Colonic mucosa (tissue), 4 donors: ENCODE results near the gene SLC2A11. TPM values are rescaled to one million over a fixed set of nuclear protein-coding genes. Genes with fewer than 3 reads are reported as not detected.

Experiments used
- DNase-seq: peaks from one replicate; pipeline ENCODE4 v3.0.0-alpha.2; 2020
- H3K27ac ChIP-seq: fragments of 200-600 bp; one replicate; pipeline ENCODE4 v1.8.0; 2021
- H3K27me3 ChIP-seq: fragments of 200-600 bp; one replicate; pipeline ENCODE4 v1.8.0; 2021
- H3K36me3 ChIP-seq: fragments of 200-600 bp; one replicate; pipeline ENCODE4 v1.8.0; 2021
- H3K4me1 ChIP-seq: fragments of 200-600 bp; one replicate; pipeline ENCODE4 v1.8.0; 2021; ENCODE audit warnings: mild to moderate bottlenecking
- H3K4me3 ChIP-seq: fragments of 200-600 bp; one replicate; pipeline ENCODE4 v1.8.0; 2021
- H3K9ac ChIP-seq, 2 donors: one replicate each; pipeline ENCODE4 v1.7.0; 2013; ENCODE audit warnings: control low read depth in 2 of 2, low read depth in 2 of 2, low read length in 2 of 2
- H3K9me3 ChIP-seq: fragments of 200-600 bp; one replicate; pipeline ENCODE4 v1.8.0; 2021
- intact Hi-C: fragments of 100-400 bp; cut with DNase I; formaldehyde crosslinking; loops from one replicate; pipeline ENCODE4 v1.14.1; 2022
- total RNA-seq, 2 donors: library from RNA; stranded (reverse); fragmentation: NEBNext Ultra II Directional in 1 of 2; extraction: Animal tissue kit (Norgen Biotek cat#: 25700) in 1 of 2; gene quantifications; one replicate each; pipeline ENCODE4 v1.2.1, GENCODE V29; 2021
- TF ChIP-seq, protein P1 (sequence below): fragments of 200-600 bp; IDR thresholded peaks from one replicate; pipeline ENCODE4 v1.8.0; 2022; ENCODE audit warnings: antibody characterized with exemption, mild to moderate bottlenecking
- donor health status: healthy.
- donor health status: DM: no; HTN: no; CAD: no.
- donor health status: DM: no; HTN: no; CAD: no.

The SLC2A11 gene
- total RNA-seq, 2 donors from 2014 or later, result 8.3 to 9.6 TPM

DNA sequence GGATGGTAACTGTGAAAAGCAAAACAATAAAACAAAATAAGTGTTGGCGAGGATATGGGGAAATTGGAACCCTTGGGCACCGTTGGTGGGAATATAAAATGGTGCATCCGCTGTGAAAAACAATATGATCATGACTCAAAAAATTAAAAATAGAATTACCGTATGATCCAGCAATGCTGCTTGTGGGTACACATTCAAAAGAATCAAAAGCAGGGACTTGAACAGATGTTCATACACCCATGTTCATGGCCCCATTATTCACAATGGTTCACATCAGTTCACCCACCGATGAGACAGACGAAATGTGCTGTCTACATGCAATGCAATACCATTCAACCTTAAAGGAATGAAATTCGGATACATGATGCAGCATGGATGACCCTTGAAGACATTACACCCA, 17.6 kb upstream of the SLC2A11 start:
- Histone ChIP-seq H3K4me3 (no peak overlapping the region), H3K9ac (no peak overlapping the region), H3K27me3 (no peaks in the 10 kb centered on the region), H3K9me3 (no peaks in the 10 kb centered on the region), H3K36me3 (no peaks in the 10 kb centered on the region), H3K27ac (no peak overlapping the region), H3K4me1 (no peaks in the 10 kb centered on the region)
- DNase-seq, result no peak
- TF ChIP-seq, protein P1, sequence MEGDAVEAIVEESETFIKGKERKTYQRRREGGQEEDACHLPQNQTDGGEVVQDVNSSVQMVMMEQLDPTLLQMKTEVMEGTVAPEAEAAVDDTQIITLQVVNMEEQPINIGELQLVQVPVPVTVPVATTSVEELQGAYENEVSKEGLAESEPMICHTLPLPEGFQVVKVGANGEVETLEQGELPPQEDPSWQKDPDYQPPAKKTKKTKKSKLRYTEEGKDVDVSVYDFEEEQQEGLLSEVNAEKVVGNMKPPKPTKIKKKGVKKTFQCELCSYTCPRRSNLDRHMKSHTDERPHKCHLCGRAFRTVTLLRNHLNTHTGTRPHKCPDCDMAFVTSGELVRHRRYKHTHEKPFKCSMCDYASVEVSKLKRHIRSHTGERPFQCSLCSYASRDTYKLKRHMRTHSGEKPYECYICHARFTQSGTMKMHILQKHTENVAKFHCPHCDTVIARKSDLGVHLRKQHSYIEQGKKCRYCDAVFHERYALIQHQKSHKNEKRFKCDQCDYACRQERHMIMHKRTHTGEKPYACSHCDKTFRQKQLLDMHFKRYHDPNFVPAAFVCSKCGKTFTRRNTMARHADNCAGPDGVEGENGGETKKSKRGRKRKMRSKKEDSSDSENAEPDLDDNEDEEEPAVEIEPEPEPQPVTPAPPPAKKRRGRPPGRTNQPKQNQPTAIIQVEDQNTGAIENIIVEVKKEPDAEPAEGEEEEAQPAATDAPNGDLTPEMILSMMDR, result no peak
- intact Hi-C loops, result no loop called here

DNA sequence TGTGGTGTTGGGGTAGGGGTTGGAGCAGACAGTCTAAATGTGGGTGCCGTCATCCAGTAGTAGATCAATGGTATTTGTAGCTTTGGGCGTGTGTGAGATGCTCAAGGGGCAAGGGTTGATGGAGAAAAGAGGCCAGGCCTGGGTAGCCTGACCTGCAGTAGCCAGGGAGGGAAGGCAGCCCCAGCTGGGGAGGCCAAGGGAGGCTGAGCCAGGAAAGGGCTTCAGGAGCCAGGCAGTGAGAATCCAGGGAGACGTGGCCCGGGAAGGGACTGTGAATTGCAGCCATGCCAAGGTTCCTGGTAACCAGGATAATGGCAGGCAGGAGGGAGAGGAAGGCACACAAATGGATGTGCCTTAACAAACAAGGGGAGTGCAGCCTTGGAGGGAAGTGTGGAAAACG, 16.4 kb upstream of the SLC2A11 start:
- TF ChIP-seq, protein P1, result no peak
- Histone ChIP-seq H3K36me3 (no peaks in the 10 kb centered on the region), H3K4me3 (no peak overlapping the region), H3K27ac (no peak overlapping the region), H3K4me1 (no peaks in the 10 kb centered on the region), H3K27me3 (no peaks in the 10 kb centered on the region), H3K9ac (no peak overlapping the region), H3K9me3 (no peaks in the 10 kb centered on the region)
- DNase-seq, result no peak
- intact Hi-C loops, result no loop called here

DNA sequence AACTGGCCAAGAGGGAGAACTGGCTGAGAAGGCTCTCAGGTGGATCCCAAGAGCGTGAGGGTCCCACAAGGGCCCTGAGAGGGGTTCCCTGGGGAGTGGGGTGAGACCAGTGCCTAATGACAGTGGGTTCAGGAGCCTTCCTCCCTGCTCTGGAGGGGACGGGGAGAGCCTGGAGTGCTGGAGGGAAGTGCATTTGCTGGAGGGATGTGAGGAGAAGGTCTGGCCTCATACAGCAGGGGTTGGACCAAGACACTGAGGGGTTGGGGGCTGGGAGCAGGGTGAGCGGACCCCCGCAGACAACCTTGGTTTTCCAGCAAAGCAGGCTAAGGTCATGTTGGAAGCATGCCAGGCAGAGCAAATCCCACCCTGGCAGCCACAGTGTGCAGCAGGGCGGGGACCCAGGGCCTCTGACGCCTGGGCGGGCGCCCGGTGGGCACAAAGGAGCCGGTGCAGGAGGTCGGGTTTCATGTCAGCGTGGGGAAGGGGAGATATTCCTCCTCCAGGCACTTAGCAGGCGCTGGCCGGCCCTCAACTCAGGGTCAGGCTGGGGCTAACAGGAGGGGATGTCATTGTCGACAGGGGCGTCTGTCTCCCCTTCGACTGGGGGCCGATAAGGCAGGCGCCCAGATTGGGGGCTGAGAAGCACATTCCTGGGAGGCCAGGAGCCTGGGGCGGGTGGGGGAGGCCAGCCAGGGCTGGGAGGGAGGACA, 15.8 kb upstream of the SLC2A11 start:
- DNase-seq, result no peak
- intact Hi-C loops, result no loop called here
- no peaks in the 10 kb centered on the region for H3K36me3 ChIP-seq

DNA sequence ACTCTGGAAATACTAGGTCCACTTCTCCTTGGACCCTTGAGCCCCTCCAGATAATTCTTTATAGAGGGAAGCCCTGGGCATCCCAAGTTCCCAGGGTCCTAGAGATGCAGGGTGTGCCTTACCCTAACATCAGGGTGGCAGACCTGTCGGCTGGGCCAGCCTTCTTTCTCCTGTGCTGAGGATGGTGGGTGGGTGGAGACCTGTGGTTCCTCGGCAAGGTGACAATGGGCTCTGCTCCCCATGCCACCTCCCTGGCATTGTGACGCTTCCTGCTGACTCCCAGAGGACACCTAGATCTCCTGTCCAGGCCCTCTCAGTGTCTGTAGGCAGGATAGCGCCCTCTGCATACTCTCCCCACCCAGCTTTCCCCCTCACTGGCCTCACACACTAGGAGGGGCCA, 15.1 kb upstream of the SLC2A11 start:
- Histone ChIP-seq H3K36me3 (no peaks in the 10 kb centered on the region), H3K27me3 (no peaks in the 10 kb centered on the region), H3K27ac (no peak overlapping the region), H3K4me1 (no peaks in the 10 kb centered on the region), H3K4me3 (no peak overlapping the region), H3K9ac (no peak overlapping the region), H3K9me3 (no peaks in the 10 kb centered on the region)
- no peak for DNase-seq
- intact Hi-C loops, result no loop called here
- TF ChIP-seq, protein P1, result no peak

More for the DNA sequence above, 15.8 kb upstream of the SLC2A11 start:
- Histone ChIP-seq H3K27ac (no peak overlapping the region), H3K4me3 (no peak overlapping the region), H3K27me3 (no peaks in the 10 kb centered on the region), H3K4me1 (no peaks in the 10 kb centered on the region), H3K9me3 (no peaks in the 10 kb centered on the region), H3K9ac (no peak overlapping the region)
- TF ChIP-seq, protein P1, result no peak

DNA sequence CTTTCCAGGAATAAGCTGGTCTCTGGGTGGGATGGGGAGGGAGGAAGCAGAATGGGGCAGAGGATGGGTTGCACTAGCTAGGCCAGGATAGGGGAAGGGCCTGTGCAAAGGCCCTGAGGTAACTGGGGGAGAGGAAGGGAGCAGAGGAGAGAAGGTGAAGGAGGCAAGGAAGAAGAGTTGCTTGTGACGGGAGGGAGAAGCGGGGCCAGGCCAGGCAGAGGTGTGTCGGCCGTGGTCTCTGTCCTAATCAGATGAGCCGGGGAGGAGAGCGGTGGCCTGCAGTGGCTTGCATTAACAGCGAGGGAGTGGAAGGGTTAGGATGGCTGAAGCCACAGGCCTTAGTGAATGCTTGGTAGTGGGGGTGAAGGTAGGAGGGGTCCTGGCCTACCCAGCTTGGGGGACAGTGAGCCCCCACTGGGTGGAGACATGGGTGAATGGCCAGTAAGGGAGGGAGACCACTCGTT, 12.9 kb upstream of the SLC2A11 start:
- no peak overlapping the region for H3K4me3 ChIP-seq
- intact Hi-C loops, result loop anchor here (5.0 kb wide), 2 partner anchors 77 to 302 kb away; partner anchors contain the start of gene CHCHD10
- DNase-seq, result no peak
- H3K9me3 ChIP-seq, result no peaks in the 10 kb centered on the region
- H3K36me3 ChIP-seq, result no peaks in the 10 kb centered on the region
- H3K27me3 ChIP-seq, result no peaks in the 10 kb centered on the region
- TF ChIP-seq, protein P1, result no peak
- peaks cover 7% of the 10 kb centered on the region for H3K4me1 ChIP-seq
- H3K27ac ChIP-seq, result no peak overlapping the region
- peak overlapping the region in 1 of 2 donors; percentile 12 for H3K9ac ChIP-seq
